ENCODE measurements around the gene CUX1. TPM values are rescaled to one million over a fixed set of nuclear protein-coding genes. Genes with fewer than 3 reads are reported as not detected.

The CUX1 gene
- total and polyA plus RNA-seq, 2 of the 13 experiments (the other 11 are each of a cell fraction or from before 2014, with no cell fraction given): 13.7 to 14.9 TPM

GRCh38 chr7:102286237-102287110, 469.0 kb downstream of the CUX1 start, which contains the start of gene SH2B2 (continued):
- TF ChIP-seq, protein P1, sequence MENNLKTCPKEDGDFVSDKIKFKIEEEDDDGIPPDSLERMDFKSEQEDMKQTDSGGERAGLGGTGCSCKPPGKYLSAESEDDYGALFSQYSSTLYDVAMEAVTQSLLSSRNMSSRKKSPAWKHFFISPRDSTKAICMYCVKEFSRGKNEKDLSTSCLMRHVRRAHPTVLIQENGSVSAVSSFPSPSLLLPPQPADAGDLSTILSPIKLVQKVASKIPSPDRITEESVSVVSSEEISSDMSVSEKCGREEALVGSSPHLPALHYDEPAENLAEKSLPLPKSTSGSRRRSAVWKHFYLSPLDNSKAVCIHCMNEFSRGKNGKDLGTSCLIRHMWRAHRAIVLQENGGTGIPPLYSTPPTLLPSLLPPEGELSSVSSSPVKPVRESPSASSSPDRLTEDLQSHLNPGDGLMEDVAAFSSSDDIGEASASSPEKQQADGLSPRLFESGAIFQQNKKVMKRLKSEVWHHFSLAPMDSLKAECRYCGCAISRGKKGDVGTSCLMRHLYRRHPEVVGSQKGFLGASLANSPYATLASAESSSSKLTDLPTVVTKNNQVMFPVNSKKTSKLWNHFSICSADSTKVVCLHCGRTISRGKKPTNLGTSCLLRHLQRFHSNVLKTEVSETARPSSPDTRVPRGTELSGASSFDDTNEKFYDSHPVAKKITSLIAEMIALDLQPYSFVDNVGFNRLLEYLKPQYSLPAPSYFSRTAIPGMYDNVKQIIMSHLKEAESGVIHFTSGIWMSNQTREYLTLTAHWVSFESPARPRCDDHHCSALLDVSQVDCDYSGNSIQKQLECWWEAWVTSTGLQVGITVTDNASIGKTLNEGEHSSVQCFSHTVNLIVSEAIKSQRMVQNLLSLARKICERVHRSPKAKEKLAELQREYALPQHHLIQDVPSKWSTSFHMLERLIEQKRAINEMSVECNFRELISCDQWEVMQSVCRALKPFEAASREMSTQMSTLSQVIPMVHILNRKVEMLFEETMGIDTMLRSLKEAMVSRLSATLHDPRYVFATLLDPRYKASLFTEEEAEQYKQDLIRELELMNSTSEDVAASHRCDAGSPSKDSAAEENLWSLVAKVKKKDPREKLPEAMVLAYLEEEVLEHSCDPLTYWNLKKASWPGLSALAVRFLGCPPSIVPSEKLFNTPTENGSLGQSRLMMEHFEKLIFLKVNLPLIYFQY (CRISPR knock-in tag; IDR thresholded peaks at IDR 0.05; ENCODE audit: borderline replicate concordance): no peak
- TF ChIP-seq, protein P2, sequence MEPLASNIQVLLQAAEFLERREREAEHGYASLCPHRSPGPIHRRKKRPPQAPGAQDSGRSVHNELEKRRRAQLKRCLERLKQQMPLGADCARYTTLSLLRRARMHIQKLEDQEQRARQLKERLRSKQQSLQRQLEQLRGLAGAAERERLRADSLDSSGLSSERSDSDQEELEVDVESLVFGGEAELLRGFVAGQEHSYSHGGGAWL (CRISPR knock-in tag; IDR thresholded peaks at IDR 0.05): peak; percentile 68
- TF ChIP-seq HNRNPUL1 (IDR thresholded peaks at IDR 0.05; ENCODE audit: low read depth, low read length): no peak
- TF ChIP-seq TRIM22 (IDR thresholded peaks at IDR 0.05): no peak
- TF ChIP-seq FIP1L1 (IDR thresholded peaks at IDR 0.05; ENCODE audit: borderline replicate concordance, insufficient read depth, low read depth, low read length): no peak
- 0 out of 2 replicates have a peak, but pooled peaks have one; percentile 45 for TF ChIP-seq SIN3A (IDR thresholded peaks at IDR 0.05; ENCODE audit: borderline replicate concordance, low read depth, low read length)
- TF ChIP-seq ZNF276 (CRISPR knock-in tag; IDR thresholded peaks at IDR 0.05; ENCODE audit: low read depth): no peak
- no peak for TF ChIP-seq KMT2A (CRISPR knock-in tag; IDR thresholded peaks at IDR 0.05)
- TF ChIP-seq GATAD1 (CRISPR knock-in tag; IDR thresholded peaks at IDR 0.05): no peak
- no peak for TF ChIP-seq STAG1 (CRISPR knock-in tag; IDR thresholded peaks at IDR 0.05)
- TF ChIP-seq TRIM24 (CRISPR knock-in tag; IDR thresholded peaks at IDR 0.05): no peak
- TF ChIP-seq ZNF773 (CRISPR knock-in tag; IDR thresholded peaks at IDR 0.05; ENCODE audit: borderline replicate concordance): 0 out of 2 replicates have a peak, but pooled peaks have one; percentile 69
- no peak for TF ChIP-seq ZNF629 (CRISPR knock-in tag; conservative IDR thresholded peaks at IDR 0.05)
- peak; percentile 82; the same call in 1 of the 2 replicates for TF ChIP-seq ZBTB7B (CRISPR knock-in tag; IDR thresholded peaks at IDR 0.05)
- TF ChIP-seq ATRX (CRISPR knock-in tag; IDR thresholded peaks at IDR 0.05; ENCODE audit: borderline replicate concordance): no peak
- TF ChIP-seq JUNB (CRISPR knock-in tag; IDR thresholded peaks at IDR 0.05; ENCODE audit: borderline replicate concordance): no peak
- TF ChIP-seq FOSL2 (CRISPR knock-in tag; IDR thresholded peaks at IDR 0.05): no peak
- TF ChIP-seq, protein P3, sequence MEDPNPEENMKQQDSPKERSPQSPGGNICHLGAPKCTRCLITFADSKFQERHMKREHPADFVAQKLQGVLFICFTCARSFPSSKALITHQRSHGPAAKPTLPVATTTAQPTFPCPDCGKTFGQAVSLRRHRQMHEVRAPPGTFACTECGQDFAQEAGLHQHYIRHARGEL (CRISPR knock-in tag; IDR thresholded peaks at IDR 0.05): no peak
- TF ChIP-seq ZNF124 (CRISPR knock-in tag; IDR thresholded peaks at IDR 0.05): no peak
- TF ChIP-seq ZBTB1 (CRISPR knock-in tag; IDR thresholded peaks at IDR 0.05; ENCODE audit: borderline replicate concordance): no peak
